Omental fat pad (tissue), 4 donors: ENCODE measurements around the gene SLC25A28. TPM values are rescaled to one million over a fixed set of nuclear protein-coding genes. Genes with fewer than 3 reads are reported as not detected.
"Not testable (repeated sequence)": the region's sequence is repeated elsewhere in the genome, so short reads cannot be mapped to it uniquely, and the experiment has no call there.

Source experiments
- ATAC-seq: fragments of 150-250 bp; one replicate; pipeline ENCODE4 v1.9.1; 2016; ENCODE audit warnings: mild to moderate bottlenecking, moderate library complexity; ENCODE audit not compliant: low FRiP score
- DNase-seq: peaks from one replicate; pipeline ENCODE4 v3.0.0-alpha.2; 2019; ENCODE audit warnings: low spot score
- total RNA-seq, 4 donors: library from RNA; depleted of rRNA; stranded (reverse); fragments of >200 nt; gene quantifications; one replicate each; pipeline ENCODE4 v1.1.0, GENCODE V29; 2016
- TF ChIP-seq, protein P1 (sequence below), 3 donors: fragments of 450-650 bp; IDR thresholded peaks; one replicate each; pipeline ENCODE4 v1.5.1; 2016 to 2017; ENCODE audit warnings: antibody characterized with exemption in 3 of 3, mild to moderate bottlenecking in 3 of 3, moderate library complexity in 2 of 3

The SLC25A28 gene
- total RNA-seq, 4 donors from 2014 or later: 30.2 to 45.4 (median 41.7) TPM

DNA sequence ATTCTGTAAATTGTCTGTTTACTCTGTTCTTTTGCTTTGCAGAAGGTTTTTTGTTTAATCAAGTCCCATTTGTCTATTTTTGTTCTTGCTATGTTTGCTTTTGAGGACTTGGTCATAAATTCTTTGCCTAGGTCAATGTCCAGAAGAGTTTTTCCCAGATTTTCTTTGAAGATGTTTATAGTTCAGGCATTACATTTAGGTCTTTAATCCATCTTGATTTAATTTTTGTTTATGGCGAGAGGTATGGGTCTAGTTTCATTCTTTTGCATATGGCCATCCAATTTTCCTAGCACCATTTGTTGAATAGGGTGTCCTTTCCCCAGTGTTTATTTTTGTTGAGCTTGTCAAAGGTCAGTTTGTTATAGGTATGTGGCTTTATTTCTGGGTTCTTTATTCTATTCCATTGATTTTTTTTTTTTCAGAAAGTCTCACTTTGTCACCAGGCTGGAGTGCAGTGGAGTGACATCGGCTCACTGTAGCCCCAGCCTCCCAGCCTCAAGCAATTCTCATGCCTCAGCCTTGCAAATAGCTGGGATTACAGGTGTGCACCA, 27.4 kb upstream of the SLC25A28 start:
- TF ChIP-seq, protein P1, sequence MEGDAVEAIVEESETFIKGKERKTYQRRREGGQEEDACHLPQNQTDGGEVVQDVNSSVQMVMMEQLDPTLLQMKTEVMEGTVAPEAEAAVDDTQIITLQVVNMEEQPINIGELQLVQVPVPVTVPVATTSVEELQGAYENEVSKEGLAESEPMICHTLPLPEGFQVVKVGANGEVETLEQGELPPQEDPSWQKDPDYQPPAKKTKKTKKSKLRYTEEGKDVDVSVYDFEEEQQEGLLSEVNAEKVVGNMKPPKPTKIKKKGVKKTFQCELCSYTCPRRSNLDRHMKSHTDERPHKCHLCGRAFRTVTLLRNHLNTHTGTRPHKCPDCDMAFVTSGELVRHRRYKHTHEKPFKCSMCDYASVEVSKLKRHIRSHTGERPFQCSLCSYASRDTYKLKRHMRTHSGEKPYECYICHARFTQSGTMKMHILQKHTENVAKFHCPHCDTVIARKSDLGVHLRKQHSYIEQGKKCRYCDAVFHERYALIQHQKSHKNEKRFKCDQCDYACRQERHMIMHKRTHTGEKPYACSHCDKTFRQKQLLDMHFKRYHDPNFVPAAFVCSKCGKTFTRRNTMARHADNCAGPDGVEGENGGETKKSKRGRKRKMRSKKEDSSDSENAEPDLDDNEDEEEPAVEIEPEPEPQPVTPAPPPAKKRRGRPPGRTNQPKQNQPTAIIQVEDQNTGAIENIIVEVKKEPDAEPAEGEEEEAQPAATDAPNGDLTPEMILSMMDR (IDR thresholded peaks at IDR 0.05): no peak
- no peak for ATAC-seq
- DNase-seq: no peak

DNA sequence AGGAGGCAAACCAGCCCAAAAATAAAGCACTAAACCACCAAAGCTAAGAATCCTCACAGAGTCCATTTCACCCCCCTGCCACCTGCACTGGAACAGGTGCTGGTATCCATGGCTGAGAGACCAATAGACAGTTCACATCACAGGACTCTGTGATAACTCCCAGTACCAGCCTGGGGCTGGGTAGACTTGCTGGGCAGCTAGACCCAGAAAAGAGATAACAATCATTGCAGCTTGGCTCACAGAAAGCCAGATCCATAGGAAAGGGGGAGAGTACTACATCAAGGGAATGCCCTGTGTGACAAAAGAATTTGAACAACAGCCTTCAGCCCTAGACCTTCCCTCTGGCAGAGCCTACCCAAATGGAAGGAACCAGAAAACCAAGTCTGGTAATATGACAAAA, 13.6 kb upstream of the SLC25A28 start:
- TF ChIP-seq, protein P1 (IDR thresholded peaks at IDR 0.05): no peak
- ATAC-seq: no peak
- DNase-seq: no peak

DNA sequence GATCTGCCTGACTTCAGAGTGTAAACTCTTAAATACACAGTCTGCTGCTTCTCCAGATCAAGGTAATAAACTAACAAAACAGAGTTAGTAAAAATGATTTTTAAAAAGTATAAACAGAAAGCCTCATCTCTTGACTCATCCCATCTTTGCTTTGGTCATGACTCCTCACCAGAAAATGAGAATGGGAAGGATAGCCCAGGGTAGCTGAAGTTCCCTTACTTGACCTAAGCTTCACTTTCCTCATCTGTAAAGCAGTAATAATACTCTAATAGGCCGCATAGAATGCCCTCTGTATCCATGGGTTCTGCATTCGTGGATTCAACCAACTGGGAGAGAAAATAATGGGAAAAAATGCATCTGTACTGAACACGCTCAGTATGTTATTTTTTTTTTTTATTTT, 11.3 kb upstream of the SLC25A28 start:
- DNase-seq (no peak), ATAC-seq (no peak)
- TF ChIP-seq, protein P1 (IDR thresholded peaks at IDR 0.05): no peak

DNA sequence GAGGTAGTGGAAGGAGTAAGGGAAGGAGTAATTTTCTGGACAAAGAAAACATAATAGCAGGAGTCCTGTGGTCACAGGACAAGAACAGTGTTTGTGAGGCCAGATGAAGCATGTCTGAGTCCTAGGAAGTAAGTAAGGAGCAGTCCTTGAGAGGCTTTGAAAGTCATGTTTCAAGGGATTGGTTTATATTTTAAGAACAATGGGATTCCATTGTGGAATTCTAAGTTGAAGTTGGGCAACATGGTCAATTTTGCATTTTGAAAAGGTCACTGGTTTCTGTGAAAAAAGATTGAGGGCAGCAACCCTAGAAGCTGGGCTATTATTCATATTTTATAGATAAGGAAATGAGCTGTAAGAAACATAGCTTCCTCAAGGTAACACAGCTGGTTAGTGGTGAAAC, 10.8 kb upstream of the SLC25A28 start:
- TF ChIP-seq, protein P1 (IDR thresholded peaks at IDR 0.05): no peak
- ATAC-seq (no peak), DNase-seq (no peak)

DNA sequence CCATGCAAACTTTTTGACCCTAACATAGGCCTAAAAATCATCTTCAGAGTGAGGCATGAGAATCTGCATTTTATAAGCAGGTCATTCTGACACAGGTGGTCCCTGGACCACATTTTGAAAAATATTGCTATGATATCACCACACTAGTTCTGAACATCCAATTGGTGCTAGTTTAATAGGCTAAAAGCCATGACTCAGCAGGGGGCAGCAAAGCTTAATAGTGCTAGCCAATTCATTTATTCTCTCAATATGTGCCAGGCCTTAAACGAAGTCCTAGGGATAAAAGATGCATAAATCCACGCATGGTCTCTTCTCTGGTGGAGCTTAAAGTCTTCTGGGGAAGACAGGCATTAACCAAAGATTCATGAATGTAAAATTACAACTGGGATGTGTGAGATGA, 10.2 kb upstream of the SLC25A28 start:
- no peak for ATAC-seq
- TF ChIP-seq, protein P1 (IDR thresholded peaks at IDR 0.05): no peak
- no peak for DNase-seq

DNA sequence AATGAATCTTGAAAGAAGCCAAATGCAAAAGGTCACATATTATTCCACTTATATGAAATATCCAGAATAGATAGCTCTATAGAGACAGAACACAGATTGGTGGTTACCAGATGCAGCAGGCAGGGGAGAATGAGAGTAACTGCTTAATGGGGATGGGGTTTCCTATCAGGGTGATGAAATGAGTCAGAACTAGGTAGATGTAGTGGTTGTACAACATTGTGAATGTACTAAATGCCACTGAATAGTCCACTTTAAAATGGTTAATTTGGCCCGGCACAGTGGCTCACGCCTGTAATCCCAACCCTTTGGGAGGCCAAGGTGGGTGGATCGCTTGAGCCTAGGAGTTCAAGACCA, 9.4 kb upstream of the SLC25A28 start:
- DNase-seq (no peak), ATAC-seq (no peak)
- TF ChIP-seq, protein P1 (IDR thresholded peaks at IDR 0.05): no peak

DNA sequence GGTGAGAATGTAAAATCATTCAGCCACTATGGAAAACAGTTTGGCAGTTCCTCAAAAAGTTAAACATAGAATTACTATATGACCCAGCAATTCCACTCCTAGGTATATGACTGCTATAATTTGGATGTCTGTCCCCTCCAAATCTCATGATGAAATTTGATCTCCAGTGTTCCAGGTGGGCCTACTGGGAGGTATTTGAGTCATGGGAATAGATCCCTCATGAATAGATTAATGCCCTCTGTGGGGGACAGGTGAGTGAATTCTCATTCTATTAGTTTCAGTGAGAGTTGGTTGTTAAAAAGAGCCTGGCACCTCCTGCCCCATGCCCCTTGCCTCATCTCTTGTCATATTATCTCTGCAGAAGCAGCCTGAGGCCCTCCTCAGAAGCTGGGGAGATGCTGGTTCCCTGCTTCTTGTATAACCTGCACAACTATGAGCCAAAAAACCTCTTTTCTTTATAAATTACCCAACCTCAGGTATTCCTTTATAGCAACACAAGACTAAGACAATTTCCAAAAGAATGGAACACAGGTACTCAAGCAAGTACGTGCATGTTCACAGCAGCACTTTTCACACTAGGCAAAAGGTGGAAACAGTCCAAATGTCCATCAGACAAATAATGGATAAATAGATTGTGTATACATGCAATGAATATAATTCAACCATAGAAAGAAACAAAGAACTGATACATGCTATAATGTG, 8.8 kb upstream of the SLC25A28 start:
- ATAC-seq (no peak), DNase-seq (no peak)
- TF ChIP-seq, protein P1 (IDR thresholded peaks at IDR 0.05): no peak

DNA sequence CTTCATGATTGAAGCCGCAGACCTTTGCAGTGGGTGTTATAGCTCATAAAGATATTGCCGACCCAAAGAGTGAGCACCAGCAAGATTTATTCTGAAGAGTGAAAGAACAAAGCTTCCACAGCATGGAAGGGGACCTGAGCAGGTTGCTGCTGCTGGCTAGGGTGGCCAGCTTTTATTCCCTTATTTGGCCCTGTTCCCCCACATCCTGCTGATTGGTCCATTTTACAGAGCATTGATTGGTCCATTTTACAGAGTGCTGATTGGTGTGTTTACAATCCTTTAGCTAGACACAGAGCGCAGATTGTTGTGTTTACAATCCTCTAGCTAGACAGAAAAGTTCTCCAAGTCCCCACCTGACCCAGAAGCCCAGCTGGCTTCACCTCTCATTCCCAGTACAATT, 4.9 kb upstream of the SLC25A28 start:
- ATAC-seq, DNase-seq: not testable (repeated sequence)
